Measurements from ENCODE around the gene HIVEP3.
A peak's percentile ranks its signal among the peaks of the same experiment; 100 is the strongest.

HIVEP3 gene

DNA sequence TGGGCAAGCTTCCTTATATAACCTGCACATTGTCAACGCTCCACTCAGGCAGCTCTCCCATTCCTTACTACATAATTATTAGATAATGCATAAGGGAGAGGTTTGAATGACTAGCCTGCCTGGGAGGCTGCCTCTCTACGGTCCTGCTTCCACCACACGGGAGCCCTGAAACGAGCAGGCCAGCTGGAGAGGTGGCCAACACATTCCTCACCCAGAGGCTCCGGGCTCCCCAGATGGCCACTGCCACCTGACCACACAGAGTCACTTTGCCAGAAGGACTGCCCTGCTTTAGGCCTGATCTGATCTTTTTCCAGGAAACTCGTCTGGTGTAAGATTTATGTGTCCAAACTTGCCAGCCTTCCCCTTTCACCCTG is 27.9 kb downstream of the HIVEP3 start:
- peak overlapping the region; percentile 60 for H3K27ac Mint-ChIP-seq
- H3K27me3 Mint-ChIP-seq: no peaks in the 10 kb centered on the region
- H3K4me1 Mint-ChIP-seq: peaks cover 65% of the 10 kb centered on the region
- no peaks in the 10 kb centered on the region for H3K9me3 Mint-ChIP-seq
- no peaks in the 10 kb centered on the region for H3K36me3 Mint-ChIP-seq
- H3K4me3 Mint-ChIP-seq: peak overlapping the region; percentile 81

DNA sequence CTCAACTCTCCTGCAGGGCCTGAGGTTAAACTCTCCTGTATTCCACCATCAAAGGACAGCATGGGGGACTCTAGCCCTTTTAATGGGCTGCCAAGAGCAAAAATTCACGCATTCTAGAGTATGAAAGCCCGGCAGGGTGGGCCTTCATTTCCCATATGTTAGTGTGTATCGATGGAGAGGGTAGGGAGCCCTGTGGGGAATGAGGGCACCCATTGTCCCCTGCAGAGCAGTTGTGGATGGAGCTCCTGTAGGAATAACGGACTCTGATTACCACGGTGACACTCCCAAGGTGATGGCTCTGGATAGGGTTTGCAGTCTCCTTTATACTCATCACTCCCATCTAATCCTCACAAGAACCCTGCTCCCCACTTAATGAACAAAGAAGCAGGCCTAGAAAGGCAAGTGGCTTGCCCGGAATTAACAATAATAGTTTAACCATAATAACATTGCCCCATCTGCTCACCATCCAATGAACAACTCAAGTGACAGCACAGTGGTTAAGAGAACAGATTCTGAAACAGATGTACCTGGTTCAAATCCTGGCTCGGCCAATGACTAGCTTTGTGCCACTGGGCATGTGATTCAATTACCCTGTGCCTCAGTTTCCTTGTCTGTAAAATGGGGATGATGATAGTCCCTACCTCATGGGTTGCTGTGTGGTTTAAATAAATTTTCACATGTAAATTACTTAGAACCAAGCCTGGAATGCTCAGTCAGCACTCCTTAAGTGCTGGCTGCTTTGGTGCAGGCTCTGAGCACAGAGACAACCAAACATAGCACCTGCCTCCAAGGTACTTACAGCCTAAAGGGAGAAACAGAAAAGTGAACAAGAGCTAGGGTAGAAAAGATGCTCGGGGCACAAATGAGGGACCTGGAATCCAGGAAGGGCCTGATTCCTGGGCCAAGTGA is 29.0 kb downstream of the HIVEP3 start:
- no peaks in the 10 kb centered on the region for H3K36me3 Mint-ChIP-seq
- H3K27me3 Mint-ChIP-seq: no peaks in the 10 kb centered on the region
- H3K4me1 Mint-ChIP-seq: peaks cover 54% of the 10 kb centered on the region
- H3K4me3 Mint-ChIP-seq: peak overlapping the region; percentile 51
- H3K27ac Mint-ChIP-seq: peak overlapping the region; percentile 82
- no peaks in the 10 kb centered on the region for H3K9me3 Mint-ChIP-seq

DNA sequence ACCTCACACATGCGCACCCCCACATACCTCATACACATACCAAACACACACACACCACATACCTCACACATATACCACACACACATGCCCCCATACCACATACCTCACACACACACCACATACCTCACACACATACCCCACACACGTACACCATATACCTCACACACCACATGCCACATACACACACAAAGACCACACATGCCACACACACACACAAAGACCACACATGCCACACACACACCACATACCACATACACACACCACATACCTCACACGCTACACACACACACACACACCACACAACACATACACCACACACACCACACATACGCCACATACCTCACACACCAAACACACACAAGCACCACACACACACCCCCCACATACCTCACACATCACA is 30.0 kb downstream of the HIVEP3 start:
- Mint-ChIP-seq H3K27me3 (no peaks in the 10 kb centered on the region), H3K36me3 (no peaks in the 10 kb centered on the region), H3K4me1 (peaks cover 46% of the 10 kb centered on the region), H3K4me3 (no peak overlapping the region), H3K27ac (peak overlapping the region; percentile 20), H3K9me3 (no peaks in the 10 kb centered on the region)

DNA sequence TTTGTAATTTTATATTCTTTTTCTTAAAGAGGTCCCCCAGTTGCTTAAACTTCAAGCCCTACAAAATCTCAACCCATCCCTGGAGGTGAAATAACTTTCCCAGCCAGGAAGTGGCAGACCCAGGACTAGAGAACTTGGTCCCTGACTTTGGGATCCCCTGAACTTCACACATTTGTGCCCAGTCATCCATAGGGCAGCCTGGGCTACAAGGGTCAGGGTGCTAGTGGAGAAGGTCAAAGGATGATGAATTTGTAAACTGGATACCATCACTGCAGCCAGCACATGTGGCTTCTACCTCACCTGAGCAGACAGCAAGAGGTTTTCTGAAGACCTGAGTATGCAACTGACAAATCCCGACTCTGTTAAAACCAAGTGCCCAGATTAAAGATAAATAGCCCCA is 31.4 kb downstream of the HIVEP3 start:
- H3K27ac Mint-ChIP-seq: no peak overlapping the region
- H3K27me3 Mint-ChIP-seq: no peaks in the 10 kb centered on the region
- H3K36me3 Mint-ChIP-seq: no peaks in the 10 kb centered on the region
- H3K4me1 Mint-ChIP-seq: peaks cover 46% of the 10 kb centered on the region
- no peaks in the 10 kb centered on the region for H3K9me3 Mint-ChIP-seq
- no peak overlapping the region for H3K4me3 Mint-ChIP-seq

DNA sequence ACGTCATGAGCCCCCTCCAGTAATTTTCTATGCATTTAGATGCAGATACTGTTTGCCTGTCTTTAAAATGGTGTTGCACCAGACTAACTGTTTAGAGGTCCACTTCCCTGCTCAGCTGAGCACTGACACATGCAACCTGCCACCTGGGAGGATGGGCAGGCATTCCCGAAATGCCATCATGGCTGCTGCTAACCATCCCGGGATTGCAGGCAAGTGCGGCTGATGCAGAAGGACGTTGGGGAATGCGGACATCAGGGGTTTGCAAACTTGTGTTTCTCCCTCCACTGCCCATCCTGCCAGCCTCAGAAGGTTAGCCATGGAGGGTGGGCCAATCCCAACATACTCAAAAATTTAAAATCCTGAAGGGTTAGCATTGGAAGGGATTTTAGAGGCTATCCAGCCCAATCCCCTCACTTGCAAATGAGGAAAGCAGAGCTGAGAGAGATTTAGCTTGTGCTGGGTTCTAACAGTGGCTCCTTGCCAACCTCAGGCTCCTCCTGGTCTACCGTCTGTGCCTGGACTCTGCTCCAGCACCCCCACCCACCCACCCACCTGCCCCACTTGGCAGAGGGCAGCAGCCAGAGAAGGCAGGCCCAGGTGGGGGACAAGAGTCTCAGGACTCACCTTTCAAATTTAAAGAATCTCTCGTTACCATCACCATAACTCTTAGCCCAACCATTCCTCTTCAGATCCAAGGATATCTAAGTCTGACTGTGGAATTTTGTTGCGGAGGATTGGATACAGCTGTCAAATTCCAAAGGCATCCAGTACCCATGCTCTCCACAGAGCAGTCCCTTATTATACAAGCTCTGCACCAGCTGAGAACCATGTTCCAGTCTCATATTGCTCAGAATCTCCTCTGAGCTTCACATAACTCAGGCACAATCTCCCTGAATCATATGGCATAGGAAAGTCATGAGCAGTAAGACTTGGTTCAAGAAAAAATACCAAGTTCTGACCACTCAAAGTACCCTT is 34.2 kb downstream of the HIVEP3 start:
- Mint-ChIP-seq H3K27ac (no peak overlapping the region), H3K9me3 (no peaks in the 10 kb centered on the region), H3K4me1 (peaks cover 25% of the 10 kb centered on the region), H3K36me3 (no peaks in the 10 kb centered on the region), H3K4me3 (no peak overlapping the region), H3K27me3 (no peaks in the 10 kb centered on the region)

DNA sequence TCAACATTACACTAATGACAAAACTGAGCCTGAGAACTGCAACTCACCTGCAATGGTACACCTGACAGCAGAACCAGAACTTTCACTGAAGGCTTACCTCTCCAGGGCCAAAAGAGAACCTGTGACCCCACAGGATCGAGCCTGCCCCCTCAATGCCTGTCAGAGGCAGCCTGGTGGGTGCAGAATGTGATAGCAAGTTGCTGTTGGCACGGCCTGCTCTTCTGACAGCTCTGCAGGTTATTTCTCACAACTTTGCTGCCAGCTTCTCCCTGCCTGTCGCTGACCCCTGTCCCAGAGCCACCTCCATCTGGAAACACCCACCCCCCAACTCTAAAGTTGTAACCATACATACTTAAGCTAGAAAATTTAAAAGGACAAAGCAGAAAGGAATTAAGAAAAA is 35.2 kb downstream of the HIVEP3 start:
- Mint-ChIP-seq H3K36me3 (no peaks in the 10 kb centered on the region), H3K9me3 (no peaks in the 10 kb centered on the region), H3K4me1 (peaks cover 17% of the 10 kb centered on the region), H3K4me3 (no peak overlapping the region), H3K27ac (no peak overlapping the region), H3K27me3 (no peaks in the 10 kb centered on the region)

DNA sequence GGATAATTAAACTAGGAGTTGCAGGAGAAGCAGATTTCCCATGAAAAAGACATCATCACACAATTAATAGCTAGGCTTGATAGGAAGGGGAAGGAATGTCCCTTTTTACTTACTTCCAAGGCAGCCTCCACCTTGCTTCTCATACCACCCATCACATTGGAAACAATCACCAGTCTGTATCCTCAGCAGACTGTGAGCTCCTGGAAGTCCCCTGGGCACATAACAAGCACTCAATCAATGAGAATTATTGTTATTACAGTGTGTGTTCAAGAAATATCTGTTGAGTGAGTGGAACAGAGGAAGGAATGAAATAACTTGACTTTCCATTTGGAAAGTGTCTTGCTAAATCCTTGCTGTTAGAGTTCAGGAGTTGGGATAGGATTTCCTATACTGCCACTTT is 36.2 kb downstream of the HIVEP3 start:
- Mint-ChIP-seq H3K4me1 (peaks cover 13% of the 10 kb centered on the region), H3K27me3 (no peaks in the 10 kb centered on the region), H3K9me3 (no peaks in the 10 kb centered on the region), H3K27ac (no peak overlapping the region), H3K36me3 (no peaks in the 10 kb centered on the region), H3K4me3 (no peak overlapping the region)

DNA sequence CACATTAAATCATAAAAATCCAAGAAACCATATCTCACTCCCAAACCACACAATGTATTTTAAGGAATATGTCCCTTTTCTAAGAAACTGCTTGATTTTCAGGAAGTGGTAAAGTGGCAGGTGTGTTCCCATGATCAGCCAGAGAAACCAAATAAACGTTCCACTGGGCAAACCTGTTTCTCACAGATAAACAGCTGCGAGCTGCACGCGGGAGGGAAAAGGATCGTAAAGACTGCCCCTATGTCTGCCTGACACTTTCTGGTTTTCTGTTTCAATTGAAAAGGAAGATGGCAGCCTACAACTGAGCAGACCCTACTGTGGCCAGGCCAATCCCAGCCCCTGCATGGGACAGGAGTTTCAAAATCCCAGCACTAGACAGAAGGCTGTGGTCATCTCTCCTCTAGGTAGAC is 36.6 kb downstream of the HIVEP3 start:
- H3K27ac Mint-ChIP-seq: no peak overlapping the region
- H3K4me3 Mint-ChIP-seq: no peak overlapping the region
- H3K36me3 Mint-ChIP-seq: no peaks in the 10 kb centered on the region
- peaks cover 16% of the 10 kb centered on the region for H3K4me1 Mint-ChIP-seq
- no peaks in the 10 kb centered on the region for H3K27me3 Mint-ChIP-seq
- no peaks in the 10 kb centered on the region for H3K9me3 Mint-ChIP-seq

DNA sequence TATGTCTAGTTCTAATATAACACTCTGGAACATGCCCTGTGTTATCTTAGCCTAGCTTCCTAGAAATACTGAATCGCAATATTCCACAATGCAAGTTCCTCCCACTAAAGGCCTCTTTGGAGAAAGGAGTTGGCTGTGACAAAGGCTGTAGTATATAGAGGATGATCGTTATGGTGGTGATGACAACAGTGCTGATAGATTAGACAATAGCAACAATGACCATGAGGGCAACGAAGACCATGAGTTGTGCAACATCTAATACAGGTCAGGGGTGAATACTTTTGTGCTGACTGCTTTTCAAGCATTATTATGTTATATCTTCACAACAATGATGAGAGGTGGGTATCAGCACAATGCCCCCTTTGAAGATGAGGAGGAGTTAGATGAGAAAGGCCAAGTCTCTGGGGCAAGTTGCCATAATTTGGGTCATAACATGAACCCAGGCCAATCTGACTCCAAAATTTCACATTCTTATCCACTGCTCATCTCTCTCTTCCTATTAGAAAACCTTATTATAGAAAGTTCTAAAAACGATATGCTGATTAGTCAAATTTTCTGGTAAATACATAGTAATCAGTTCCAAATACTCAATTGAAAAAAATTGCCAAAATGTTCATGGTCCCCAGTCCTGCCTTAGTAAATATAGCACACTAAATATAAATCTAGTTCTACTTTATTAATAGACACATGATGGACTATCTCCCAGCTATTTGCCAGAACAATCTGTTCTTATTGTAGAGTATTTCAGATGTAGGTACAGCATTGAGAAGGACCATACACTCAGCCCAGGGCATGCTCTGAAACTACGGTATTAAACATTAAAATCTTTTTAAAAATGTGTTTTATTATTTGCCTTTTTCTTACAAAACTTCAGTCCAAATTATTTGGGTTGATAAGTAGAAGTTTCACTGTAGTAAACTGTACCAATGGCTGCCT is 37.5 kb downstream of the HIVEP3 start:
- H3K4me1 Mint-ChIP-seq: peaks cover 22% of the 10 kb centered on the region
- H3K9me3 Mint-ChIP-seq: no peaks in the 10 kb centered on the region
- no peaks in the 10 kb centered on the region for H3K36me3 Mint-ChIP-seq
- H3K4me3 Mint-ChIP-seq: no peak overlapping the region
- no peak overlapping the region for H3K27ac Mint-ChIP-seq
- no peaks in the 10 kb centered on the region for H3K27me3 Mint-ChIP-seq

DNA sequence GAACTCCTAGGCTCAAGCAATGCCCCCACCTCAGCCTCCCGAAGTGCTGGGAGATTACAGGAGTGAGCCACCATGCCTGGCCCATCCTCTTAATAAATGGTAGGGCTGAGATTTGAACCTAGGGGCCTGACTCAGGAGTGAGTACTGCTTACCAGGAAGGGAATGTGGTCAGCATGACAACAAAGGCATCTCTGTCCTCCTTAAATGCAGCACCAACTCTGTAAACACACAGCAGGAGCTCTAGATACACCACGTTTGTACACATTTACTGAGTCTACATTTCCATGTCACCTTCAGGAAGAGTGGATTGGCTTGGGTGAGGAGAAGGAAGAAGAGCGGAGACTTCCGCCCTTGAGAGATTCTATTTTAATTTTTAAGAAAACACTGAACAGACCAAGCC is 38.5 kb downstream of the HIVEP3 start:
- no peak overlapping the region for H3K27ac Mint-ChIP-seq
- H3K4me3 Mint-ChIP-seq: no peak overlapping the region
- no peaks in the 10 kb centered on the region for H3K36me3 Mint-ChIP-seq
- H3K4me1 Mint-ChIP-seq: peaks cover 29% of the 10 kb centered on the region
- no peaks in the 10 kb centered on the region for H3K27me3 Mint-ChIP-seq
- H3K9me3 Mint-ChIP-seq: no peaks in the 10 kb centered on the region

DNA sequence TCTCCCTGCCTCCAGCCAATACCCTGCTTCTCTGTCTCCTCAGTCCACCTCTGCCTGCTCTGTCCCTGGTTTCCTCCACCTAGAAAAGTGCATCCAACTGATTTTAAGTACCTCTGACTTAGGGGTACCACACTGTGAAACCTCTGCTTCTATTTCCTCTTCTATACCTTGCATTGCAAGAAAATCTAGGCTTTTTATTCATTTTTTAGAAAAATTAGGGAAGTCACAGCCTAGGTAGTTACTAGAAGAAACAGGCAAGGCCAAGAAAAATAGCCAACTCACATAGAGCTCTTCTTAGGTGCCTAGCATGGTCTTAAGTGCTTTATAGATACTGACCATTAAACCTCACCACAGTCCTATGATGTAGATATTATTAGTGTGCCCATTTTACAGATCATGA is 39.1 kb downstream of the HIVEP3 start:
- Mint-ChIP-seq H3K27me3 (no peaks in the 10 kb centered on the region), H3K36me3 (no peaks in the 10 kb centered on the region), H3K27ac (no peak overlapping the region), H3K9me3 (no peaks in the 10 kb centered on the region), H3K4me1 (peaks cover 31% of the 10 kb centered on the region), H3K4me3 (no peak overlapping the region)

DNA sequence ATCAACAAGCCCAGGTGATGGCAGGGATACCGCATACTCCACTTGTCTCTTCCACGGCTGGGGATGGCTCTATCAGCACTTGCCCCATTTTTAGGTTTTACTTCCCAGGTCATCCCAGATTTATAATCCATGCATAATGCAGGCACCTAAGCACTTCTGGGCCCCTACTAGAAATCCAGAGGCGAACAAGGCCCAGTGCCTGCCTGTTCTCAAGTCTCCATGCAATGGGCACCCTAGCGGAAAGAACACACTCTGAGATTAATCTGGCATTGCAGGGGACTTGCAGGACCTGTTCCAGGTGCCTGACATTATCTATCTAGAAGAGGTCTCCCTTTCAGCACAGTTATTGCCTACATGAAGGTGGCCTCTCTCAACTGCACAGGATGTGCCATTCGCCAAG is 39.8 kb downstream of the HIVEP3 start:
- Mint-ChIP-seq H3K9me3 (no peaks in the 10 kb centered on the region), H3K27ac (no peak overlapping the region), H3K4me1 (peaks cover 38% of the 10 kb centered on the region), H3K27me3 (no peaks in the 10 kb centered on the region), H3K36me3 (no peaks in the 10 kb centered on the region), H3K4me3 (no peak overlapping the region)

DNA sequence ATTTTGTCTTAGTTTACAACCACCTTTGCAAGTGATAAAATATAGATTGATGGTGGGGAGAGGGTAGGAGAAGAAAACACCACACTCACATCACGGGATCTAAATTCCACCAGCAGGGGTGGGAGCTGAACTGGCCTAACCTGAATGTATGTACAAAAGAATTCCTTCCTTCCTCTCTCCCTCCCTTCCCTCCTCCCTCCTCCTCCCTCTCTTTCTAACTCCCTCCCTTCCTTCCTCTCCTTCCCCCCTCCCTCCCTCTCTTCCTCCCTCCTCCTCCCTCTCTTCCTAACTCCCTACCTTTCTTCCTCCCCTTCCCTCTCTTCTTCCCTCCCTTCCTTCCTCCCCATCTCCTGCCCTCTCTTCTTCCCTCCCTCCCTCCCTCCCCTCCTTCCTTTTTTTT is 40.2 kb downstream of the HIVEP3 start:
- Mint-ChIP-seq H3K9me3 (no peaks in the 10 kb centered on the region), H3K27ac (no peak overlapping the region), H3K4me1 (peaks cover 39% of the 10 kb centered on the region), H3K4me3 (no peak overlapping the region), H3K27me3 (no peaks in the 10 kb centered on the region), H3K36me3 (no peaks in the 10 kb centered on the region)

DNA sequence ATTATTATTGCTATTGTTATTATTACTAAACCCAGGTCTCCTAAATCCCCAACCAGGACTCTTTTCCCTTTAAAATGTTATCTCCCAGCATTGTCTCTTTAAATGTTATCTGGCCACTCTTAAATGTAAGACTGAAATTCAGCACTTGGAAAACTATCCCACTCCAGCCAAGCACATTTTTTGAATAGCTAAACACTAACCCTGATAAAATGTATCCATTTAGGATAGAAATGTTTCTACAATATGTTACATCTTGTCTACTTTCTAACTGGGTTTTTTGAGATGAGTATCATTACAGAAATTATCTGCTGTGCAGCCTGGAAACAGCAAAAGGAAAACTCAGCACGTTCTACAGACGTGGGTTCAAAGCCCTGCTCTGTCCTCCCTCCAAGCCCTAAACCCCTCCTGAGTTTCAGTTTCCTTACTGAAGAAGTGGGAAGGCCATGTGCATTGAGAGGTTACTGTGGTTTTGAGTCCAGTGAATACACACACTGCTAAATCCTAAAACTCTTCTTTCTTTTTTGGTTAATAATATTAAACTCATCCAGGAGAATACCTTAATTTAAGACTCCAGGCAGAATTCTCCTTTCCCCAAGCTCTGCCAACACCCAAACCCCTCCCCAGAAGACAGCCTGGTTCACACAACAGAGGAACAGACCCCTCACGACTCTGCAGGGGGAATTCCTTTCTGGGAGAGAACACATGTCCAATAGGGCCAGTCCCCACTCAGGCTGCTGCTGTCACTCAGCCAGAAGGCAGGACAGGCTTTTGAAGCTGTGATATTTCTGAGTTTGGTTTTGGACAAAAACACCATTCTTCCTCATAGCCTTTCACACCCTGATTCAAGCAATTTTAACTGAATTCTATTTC is 41.9 kb downstream of the HIVEP3 start:
- H3K4me1 Mint-ChIP-seq: peaks cover 36% of the 10 kb centered on the region
- no peak overlapping the region for H3K27ac Mint-ChIP-seq
- no peaks in the 10 kb centered on the region for H3K36me3 Mint-ChIP-seq
- no peak overlapping the region for H3K4me3 Mint-ChIP-seq
- H3K27me3 Mint-ChIP-seq: no peaks in the 10 kb centered on the region
- no peaks in the 10 kb centered on the region for H3K9me3 Mint-ChIP-seq

All from activated naive CD4-positive, alpha-beta T cell treated with anti-CD3 and anti-CD28 coated beads, Interleukin-2, amount 50 U/mL, for 24 hours (primary cell).